ENCODE results near the gene AIFM3. TPM values are rescaled to one million over a fixed set of nuclear protein-coding genes. Genes with fewer than 3 reads are reported as not detected.

AIFM3 gene
- total and polyA plus RNA-seq, 2 donors (not counting 3 experiments of a cell fraction or from before 2014, with no cell fraction given): 0.15 TPM; not detected in 1

DNA sequence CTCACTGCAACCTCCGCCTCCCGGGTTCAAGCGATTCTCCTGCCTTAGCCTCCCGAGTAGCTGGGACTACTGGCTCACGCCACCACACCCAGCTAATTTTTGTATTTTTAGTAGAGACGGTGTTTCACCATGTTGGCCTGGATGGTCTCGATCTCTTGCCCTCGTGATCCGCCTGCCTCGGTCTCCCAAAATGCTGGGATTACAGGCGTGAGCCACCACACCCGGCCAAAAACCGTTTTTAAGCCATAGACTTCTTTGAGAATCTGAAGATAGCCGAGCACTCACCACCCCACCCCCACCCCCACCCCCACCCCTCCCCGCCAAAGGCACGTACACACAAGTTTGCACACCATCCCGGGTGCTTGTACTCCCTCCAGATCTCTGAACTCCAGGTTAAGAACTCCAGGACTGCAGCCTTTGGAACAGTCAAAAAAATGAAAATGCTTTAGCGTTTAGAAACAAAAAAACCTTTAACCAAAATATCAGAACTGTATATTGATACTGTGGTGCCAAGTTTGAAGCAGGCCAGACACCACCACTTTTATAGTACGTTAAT, 48.3 kb upstream of the AIFM3 start:
- Histone ChIP-seq H3K79me2 (ENCODE audit: control insufficient read depth, insufficient read depth, low read length) (peaks cover 64% of the 10 kb centered on the region), H3K36me3 (ENCODE audit: control insufficient read depth in 2 of 2, extremely low read depth in 1 of 2, insufficient read depth in 2 of 2, low read length in 2 of 2) (no peaks in the 10 kb centered on the region), H3K27me3 (ENCODE audit: control insufficient read depth in 2 of 2, insufficient read depth in 2 of 2, low read length in 2 of 2) (no peaks in the 10 kb centered on the region), H4K20me1 (replicated peaks; ENCODE audit: control insufficient read depth, extremely low read depth, insufficient read depth, low read length) (peaks cover 3% of the 10 kb centered on the region), H3K4me3 (replicated peaks in 1 of 3; ENCODE audit: insufficient read depth in 1 of 3, low read depth in 1 of 3, low read length in 3 of 3) (peak overlapping the region; percentile 69 to 100 (median 97)), H3K9me3 (replicated peaks; ENCODE audit: control insufficient read depth, insufficient read depth, low read length) (no peaks in the 10 kb centered on the region), H3K9ac (replicated peaks; ENCODE audit: extremely low read depth, insufficient read depth, low read length) (peak overlapping the region; percentile 80), H3K4me2 (ENCODE audit: insufficient read depth, low read length) (peak overlapping the region; percentile 100), H2AFZ (ENCODE audit: low read depth, low read length) (no peak overlapping the region), H3K9me1 (replicated peaks; ENCODE audit: control insufficient read depth, extremely low read depth, insufficient read depth, low read length) (no peaks in the 10 kb centered on the region), H3K27ac (ENCODE audit: insufficient read depth, low read depth, low read length) (peak overlapping the region; percentile 19), H3K4me1 (ENCODE audit: control insufficient read depth, extremely low read depth, insufficient read depth, low read length) (peaks cover 6% of the 10 kb centered on the region)
- FAIRE-seq (no peak), DNase-seq (ENCODE audit: low read depth, low spot score) (no peak)
- BruUV-seq (replicated peaks): no TSS peak
- ChIA-PET POLR2A (interaction anchor here (0.7 kb wide), 2 partner anchors 9 to 93 kb away, joined by 8 read pairs; no protein-coding TSS in a partner anchor), CTCF (interaction anchor here (0.7 to 1.3 kb wide), 2 partner anchors 33 to 52 kb away, joined by 3 to 5 read pairs; no protein-coding TSS in a partner anchor)
- intact Hi-C loops (cut with micrococcal nuclease) (loop anchor here (5.0 kb wide), 1 partner anchor 44 kb away; no protein-coding TSS in a partner anchor), dilution Hi-C loops (cut with MboI; ENCODE audit: extremely low pct_ligation_motif_present, low sequenced_read_pairs) (no loop called here)
- TF ChIP-seq MYC (IDR thresholded peaks at IDR 0.05; ENCODE audit: low read depth, low read length) (no peak), POLR2AphosphoS5 (IDR thresholded peaks at IDR 0.05; ENCODE audit: insufficient read depth, low read depth, low read length) (no peak), EZH2 (IDR thresholded peaks at IDR 0.05; ENCODE audit: borderline replicate concordance, low read depth, low read length, severe bottlenecking) (no peak), FOS (IDR thresholded peaks at IDR 0.05; ENCODE audit: borderline replicate concordance, insufficient read depth, low read length) (no peak), JUN (IDR thresholded peaks at IDR 0.05; ENCODE audit: borderline replicate concordance, insufficient read depth, insufficient read length, low read depth) (no peak), POLR2A (IDR thresholded peaks at IDR 0.05; ENCODE audit: low read depth, low read length) (no peak), GATA2 (IDR thresholded peaks at IDR 0.05; ENCODE audit: insufficient read depth, insufficient read length, low read depth, low read length) (no peak)
- TF ChIP-seq, protein P1, sequence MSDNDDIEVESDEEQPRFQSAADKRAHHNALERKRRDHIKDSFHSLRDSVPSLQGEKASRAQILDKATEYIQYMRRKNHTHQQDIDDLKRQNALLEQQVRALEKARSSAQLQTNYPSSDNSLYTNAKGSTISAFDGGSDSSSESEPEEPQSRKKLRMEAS (IDR thresholded peaks at IDR 0.05; ENCODE audit: insufficient read depth, insufficient read length): no peak
- TF ChIP-seq, protein P2, sequence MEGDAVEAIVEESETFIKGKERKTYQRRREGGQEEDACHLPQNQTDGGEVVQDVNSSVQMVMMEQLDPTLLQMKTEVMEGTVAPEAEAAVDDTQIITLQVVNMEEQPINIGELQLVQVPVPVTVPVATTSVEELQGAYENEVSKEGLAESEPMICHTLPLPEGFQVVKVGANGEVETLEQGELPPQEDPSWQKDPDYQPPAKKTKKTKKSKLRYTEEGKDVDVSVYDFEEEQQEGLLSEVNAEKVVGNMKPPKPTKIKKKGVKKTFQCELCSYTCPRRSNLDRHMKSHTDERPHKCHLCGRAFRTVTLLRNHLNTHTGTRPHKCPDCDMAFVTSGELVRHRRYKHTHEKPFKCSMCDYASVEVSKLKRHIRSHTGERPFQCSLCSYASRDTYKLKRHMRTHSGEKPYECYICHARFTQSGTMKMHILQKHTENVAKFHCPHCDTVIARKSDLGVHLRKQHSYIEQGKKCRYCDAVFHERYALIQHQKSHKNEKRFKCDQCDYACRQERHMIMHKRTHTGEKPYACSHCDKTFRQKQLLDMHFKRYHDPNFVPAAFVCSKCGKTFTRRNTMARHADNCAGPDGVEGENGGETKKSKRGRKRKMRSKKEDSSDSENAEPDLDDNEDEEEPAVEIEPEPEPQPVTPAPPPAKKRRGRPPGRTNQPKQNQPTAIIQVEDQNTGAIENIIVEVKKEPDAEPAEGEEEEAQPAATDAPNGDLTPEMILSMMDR (IDR thresholded peaks at IDR 0.05; ENCODE audit: extremely low read depth in 1 of 2, insufficient read depth in 1 of 2, low read depth in 1 of 2, low read length in 2 of 2): no peak

All from endothelial cell of umbilical vein (primary cell).